NCI-H2196 treated with DMSO at 0.1 percent for 48 hours (cell line): ENCODE measurements around the gene RNF220.

ENCODE experiments used
- DNase-seq: peaks from one replicate; lab custom pipeline; 2025; ENCODE audit not compliant: unreplicated experiment; lab: John Stamatoyannopoulos, UW

Gene RNF220

GRCh38 chr1:44515416-44515815 lies 110.4 kb downstream of the RNF220 start:
- DNase-seq = no peak

GRCh38 chr1:44519035-44519676 lies 114.1 kb downstream of the RNF220 start:
- DNase-seq = no peak

GRCh38 chr1:44521378-44522080 lies 116.5 kb downstream of the RNF220 start:
- no peak for DNase-seq

GRCh38 chr1:44523593-44524591 lies 118.8 kb downstream of the RNF220 start:
- no peak for DNase-seq

GRCh38 chr1:44524655-44525500 lies 119.8 kb downstream of the RNF220 start:
- no peak for DNase-seq

GRCh38 chr1:44526295-44527073 lies 121.4 kb downstream of the RNF220 start:
- DNase-seq = no peak

GRCh38 chr1:44531785-44532566 lies 126.9 kb downstream of the RNF220 start:
- no peak for DNase-seq

- no peak for DNase-seq
Measured at GRCh38 chr1:44532567-44532944, 127.5 kb downstream of the RNF220 start.

- no peak for DNase-seq
Measured at GRCh38 chr1:44534771-44535170, 129.7 kb downstream of the RNF220 start.

- no peak for DNase-seq
Measured at GRCh38 chr1:44536357-44537209, 131.5 kb downstream of the RNF220 start.

- no peak for DNase-seq
Measured at GRCh38 chr1:44537538-44537937, 132.5 kb downstream of the RNF220 start.

- no peak for DNase-seq
Measured at GRCh38 chr1:44537956-44538355, 132.9 kb downstream of the RNF220 start.

- no peak for DNase-seq
Measured at GRCh38 chr1:44539991-44540730, 135.1 kb downstream of the RNF220 start.

GRCh38 chr1:44542420-44543063 lies 137.5 kb downstream of the RNF220 start:
- no peak for DNase-seq

- no peak for DNase-seq
Measured at GRCh38 chr1:44543064-44543744, 138.1 kb downstream of the RNF220 start.

GRCh38 chr1:44543786-44544185 lies 138.7 kb downstream of the RNF220 start:
- DNase-seq = no peak
